GM18868 (cell line): ENCODE results near the gene SUB1.
"Not testable (repeated sequence)": the region's sequence is repeated elsewhere in the genome, so short reads cannot be mapped to it uniquely, and the experiment has no call there.

ENCODE experiments used
- ATAC-seq: cut with Tn5 transposase; IDR thresholded peaks from one replicate; pipeline ENCODE4 v1.9.1; 2021; ENCODE audit warnings: mild to moderate bottlenecking, moderate library complexity; ENCODE audit not compliant: unreplicated experiment

The SUB1 gene

DNA sequence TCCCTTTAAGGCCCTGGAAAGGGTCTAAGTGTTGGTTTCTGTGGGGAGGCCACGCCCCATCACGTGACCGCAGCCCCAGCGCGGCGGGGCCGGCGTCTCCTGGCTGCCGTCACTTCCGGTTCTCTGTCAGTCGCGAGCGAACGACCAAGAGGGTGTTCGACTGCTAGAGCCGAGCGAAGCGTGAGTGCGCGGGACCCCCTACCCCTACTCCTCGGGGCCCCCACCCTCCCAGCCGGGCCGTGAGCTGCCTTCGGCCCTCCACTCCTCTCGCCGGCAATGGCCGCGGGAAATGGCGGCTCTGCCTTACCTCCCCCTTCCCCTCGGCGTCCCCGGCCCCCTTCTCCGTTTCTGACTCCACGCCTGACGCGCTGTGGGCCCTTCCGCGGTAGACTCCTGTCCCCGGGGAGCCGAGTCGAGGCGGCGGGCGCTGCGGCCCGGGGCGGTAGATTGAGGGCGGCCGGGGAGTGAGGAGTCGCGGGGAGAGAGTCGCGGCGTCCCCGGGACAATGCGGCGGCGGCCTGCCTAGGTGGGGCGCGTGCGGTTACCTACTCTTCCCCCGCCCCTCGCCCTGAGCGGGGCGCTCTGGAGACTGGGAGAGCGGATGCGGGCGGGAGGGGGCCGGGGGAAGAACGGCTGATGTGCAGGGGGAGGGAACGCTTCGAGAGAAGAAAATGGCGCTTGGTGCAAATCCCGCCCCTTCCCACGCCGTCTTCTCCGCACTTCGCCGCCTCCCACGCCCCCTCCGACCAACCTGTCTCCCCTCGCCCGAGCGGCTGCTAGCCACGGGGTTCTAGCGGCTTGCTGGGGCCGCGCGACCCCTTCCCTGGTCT is at the start of gene SUB1:
TSS of gene SUB1 (plus strand) at position 112 of the 830 bp plus-strand sequence. CDS start 2,956 bp downstream, outside the sequence.
- peak; percentile 45 for ATAC-seq

DNA sequence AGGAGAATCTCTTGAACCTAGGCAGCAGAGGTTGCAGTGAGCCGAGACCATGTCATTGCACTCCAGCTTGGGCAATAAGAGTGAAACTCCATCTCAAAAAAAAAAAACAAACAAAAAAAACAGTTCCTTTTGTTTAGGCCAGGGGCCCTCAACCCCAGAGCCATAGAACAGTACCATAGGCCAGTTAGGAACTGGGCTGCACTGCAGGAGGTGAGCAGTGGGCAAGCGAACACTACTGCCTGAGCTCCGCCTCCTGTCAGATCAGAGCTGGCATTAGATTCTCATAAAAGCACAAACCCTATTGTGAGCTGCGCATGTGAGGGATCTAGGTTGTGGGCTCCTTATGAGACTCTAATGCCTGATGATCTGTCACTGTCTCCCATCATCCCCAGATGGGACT is 49.1 kb upstream of the SUB1 start:
- ATAC-seq = no peak

GRCh38 chr5:32537437-32538029 is 47.8 kb upstream of the SUB1 start:
- ATAC-seq = peak; percentile 37

GRCh38 chr5:32538031-32538547 is 47.3 kb upstream of the SUB1 start:
- ATAC-seq = peak; percentile 78

GRCh38 chr5:32539981-32540845 is 45.1 kb upstream of the SUB1 start:
- peak; percentile 21 for ATAC-seq

GRCh38 chr5:32541241-32541640 is 44.1 kb upstream of the SUB1 start:
- no peak for ATAC-seq

- ATAC-seq = peak; percentile 74
These were observed 42.9 kb upstream of the SUB1 start for GRCh38 chr5:32542216-32543059.

- no peak for ATAC-seq
These were observed 42.1 kb upstream of the SUB1 start for GRCh38 chr5:32543291-32543690.

GRCh38 chr5:32545102-32545800 is 40.1 kb upstream of the SUB1 start:
- no peak for ATAC-seq

DNA sequence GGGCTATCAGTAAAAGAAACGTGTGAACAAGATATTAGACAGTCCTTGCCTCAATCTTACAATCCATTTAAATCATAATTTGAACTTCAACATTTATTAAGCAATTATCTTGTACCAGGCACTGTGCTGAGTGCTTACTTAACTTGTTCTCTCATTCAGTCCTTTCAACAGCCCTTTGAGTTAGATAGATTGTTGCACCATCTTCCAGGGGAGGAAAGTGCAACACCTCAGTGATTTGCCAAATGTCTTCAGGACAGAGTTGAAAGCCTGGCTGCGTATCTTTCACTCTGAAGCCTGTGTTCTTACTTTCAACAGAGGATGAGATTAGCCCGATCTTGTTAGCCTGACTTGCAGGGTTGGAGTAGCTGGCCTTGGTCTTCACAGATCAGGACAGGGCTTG is 34.2 kb upstream of the SUB1 start:
- ATAC-seq = no peak

- ATAC-seq = no peak
These were observed 33.5 kb upstream of the SUB1 start for GRCh38 chr5:32551865-32552264.

- not testable (repeated sequence) for ATAC-seq
These were observed 32.9 kb upstream of the SUB1 start for GRCh38 chr5:32552491-32552890.

DNA sequence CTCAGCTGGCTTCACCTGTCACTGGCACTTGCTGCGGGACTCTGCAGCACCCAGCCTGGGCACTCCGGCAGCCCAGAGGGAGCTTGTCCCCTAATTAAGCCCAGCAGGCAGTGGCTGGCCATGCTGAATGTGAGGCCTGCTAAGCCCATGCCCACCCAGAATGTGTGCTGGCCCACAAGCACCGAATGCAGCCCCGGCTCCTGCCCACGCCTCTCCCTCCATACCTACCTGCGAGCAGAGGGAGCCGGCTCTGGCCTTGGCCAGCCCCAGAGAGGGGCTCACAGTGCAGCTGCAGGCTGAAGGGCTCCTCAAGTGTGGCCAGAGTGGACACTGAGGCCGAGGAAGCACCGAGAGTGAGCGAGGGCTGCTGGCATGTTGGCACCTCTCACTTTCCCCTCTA is 32.4 kb upstream of the SUB1 start:
- ATAC-seq = no peak

- not testable (repeated sequence) for ATAC-seq
These were observed 31.1 kb upstream of the SUB1 start for GRCh38 chr5:32554181-32554780.

DNA sequence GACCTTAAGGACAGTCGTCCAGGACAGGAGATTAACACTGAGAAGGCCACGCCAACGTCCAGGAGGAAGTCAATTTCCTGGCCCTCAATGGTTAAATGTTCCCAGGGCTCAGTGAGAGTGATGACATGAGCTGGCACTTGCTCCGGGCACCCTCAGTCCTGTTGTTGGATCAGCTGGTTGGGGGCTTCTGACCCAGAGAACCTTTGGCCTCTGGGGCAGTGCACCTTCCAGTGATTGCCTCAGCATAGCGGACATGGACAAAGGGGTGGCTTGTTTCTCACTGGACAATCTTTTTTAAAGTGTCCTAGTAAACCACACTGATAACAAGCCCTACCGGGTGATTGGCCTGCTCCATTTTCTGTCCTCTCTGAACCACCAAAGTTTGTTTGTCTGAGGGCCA is 28.8 kb upstream of the SUB1 start:
- not testable (repeated sequence) for ATAC-seq

DNA sequence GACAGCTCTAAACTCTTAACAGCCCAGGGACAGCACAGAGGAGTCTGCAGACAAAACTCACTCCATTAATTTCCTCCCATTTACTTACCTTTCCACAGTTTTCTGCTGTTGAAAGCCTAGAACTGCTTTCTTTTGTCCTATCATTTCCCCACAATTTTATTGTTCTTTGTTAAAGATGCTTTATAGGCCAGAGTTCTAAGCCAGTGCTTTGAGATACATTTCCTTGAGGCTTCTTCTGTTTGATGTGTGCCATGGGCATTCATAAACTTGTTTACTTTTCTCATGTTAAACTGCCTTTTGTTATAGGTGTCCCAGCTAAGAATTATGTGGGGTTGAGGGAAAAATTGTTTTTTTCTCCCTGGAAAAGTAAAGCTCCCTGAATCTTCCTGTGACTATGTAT is 25.9 kb upstream of the SUB1 start:
- no peak for ATAC-seq

DNA sequence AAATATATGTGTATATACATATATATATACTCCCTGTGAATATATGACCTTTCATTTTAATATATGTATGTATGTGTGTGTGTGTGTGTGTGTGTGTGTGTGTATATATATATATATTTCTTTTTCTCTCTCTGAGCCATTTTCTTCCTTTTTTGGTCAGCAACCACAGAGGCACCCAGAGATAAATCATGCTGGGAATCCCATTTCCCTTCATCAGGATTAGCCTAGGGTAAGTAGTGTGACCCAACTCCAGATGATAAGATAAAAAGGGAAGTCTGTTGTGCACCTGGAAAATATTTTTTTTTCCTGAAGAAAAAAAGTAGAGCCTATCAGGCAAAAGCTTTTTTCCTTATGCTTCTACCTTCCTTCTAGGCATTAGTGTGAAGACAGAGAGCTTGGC is 25.4 kb upstream of the SUB1 start:
- no peak for ATAC-seq

GRCh38 chr5:32562056-32562455 is 23.3 kb upstream of the SUB1 start:
- no peak for ATAC-seq

DNA sequence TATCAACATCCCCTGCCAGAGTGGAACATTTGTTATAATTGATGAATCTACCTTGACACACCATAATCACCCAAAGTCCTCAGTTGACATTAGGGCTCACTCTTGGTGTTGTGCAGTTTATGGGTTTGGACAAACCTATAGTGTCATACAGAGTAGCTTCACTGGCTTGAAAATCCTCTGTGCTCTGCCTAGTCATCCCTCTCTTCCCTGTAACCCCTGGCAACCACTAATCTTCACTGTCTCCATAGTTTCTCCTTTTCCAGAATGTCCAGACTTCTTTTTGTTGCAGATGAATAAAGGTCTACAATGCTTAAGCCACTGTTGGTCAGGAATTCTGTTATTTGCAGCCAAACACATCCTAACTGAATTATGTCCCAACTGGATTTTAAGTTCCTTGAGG is 22.5 kb upstream of the SUB1 start:
- ATAC-seq = no peak
